ENCODE results near the gene TEX52. TPM values are rescaled to one million over a fixed set of nuclear protein-coding genes. Genes with fewer than 3 reads are reported as not detected.
"Not testable (repeated sequence)": the region's sequence is repeated elsewhere in the genome, so short reads cannot be mapped to it uniquely, and the experiment has no call there.

Gene TEX52
- total RNA-seq, 1 donor from 2014 or later = not detected

DNA sequence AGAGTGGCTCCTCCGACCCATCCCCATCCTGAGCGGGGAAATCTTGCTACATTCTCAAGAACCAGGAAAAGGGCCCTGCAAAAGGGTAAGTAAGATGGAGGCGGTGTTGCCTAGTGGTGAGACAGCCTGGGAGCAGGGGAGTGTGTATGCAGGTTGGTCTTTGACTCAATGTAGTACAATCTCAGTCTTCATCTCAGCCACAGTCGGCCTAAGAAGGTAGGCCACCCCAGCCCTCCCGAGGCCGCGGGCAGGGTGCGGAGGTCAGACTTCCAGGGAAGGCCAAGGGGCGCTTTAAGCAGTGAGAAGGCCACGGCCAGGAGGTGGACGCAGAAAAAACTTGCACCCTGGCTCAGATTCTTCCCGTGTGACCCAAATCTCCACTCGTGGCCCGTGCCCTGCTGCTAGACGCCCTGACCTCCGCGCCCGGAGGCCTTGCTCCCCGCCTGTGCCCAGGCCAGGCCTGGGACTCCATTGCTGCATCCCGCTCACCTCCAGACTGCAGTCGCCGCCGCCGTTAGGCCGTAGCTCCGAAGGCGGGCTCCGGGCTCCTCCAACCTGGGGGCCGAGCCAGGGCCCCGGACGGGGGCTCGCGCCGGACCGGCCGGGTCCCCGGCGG is 19.7 kb upstream of the TEX52 start:
- no peak for DNase-seq (ENCODE audit: missing footprints)
- no peak for ATAC-seq
- intact Hi-C loops (cut with DNase I) = no loop called here

DNA sequence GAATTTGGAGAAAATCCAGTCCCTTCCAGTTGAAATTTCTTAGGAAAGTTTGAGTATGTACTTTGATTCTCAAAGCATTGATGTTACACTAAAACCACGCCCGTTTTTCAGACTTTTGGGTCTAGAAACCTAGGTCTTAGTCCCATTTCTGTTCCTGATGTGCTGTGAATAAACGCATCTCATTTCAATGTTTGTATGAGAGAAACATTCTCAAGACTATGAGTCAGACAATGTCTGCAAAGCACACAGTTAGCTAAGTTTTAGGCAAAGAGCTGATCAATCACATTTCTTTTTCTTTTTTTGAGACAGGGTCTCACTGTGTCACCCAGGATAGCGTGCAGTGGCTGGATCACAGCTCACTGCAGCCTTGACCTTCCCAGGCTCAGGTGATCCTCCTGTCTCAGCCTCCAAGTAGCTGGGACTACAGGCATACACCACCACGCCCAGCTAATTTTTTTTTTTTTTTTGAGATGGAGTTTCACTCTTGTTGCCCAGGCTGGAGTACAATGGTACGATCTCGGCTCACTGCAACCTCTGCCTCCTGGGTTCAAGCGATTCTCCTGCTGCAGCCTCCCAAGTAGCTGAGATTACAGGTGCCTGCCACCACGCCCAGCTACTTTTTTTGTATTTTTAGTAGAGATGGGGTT is 12.3 kb upstream of the TEX52 start:
- ATAC-seq; intact Hi-C loops (cut with DNase I); DNase-seq (ENCODE audit: missing footprints): not testable (repeated sequence)

DNA sequence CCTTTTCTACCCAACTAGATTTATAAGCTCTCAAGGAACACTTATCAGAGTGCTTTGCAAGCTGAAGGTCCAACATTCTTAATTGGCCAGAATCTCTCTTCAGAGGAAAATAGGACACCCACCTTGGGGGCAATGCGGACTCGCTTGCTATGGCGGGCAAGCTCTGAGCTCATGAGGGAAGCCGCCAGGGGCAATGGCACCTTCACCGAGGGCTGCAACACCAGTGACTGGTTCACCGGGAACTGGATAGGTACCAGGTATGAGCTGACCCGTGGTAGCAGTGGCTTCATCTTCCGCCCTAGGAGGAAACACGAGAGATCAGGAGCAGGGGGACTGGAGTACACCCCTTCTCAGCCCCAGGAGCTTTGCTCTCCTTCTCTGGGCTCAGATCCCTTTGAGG is 7.4 kb upstream of the TEX52 start:
- DNase-seq (ENCODE audit: missing footprints) (no peak), ATAC-seq (no peak)
- intact Hi-C loops (cut with DNase I) = no loop called here

DNA sequence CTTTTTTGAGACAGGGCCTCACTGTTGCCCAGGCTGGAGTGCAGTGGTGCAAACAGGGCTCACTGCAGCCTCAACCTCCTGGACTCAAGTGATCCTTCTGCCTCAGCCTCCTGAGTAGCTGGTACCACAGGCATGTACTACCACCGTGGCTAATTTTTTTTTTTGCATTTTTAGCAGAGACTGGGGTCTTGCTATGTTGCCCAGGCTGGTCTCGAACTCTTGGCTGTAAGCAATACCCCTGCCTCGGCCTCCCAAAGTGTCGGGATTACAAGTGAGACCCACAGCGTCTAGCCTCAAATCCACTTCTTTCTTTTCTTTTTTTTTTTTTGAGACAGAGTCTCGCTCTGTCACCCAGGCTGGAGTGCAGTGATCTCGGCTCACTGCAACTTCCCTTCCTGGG is 6.6 kb upstream of the TEX52 start:
- intact Hi-C loops (cut with DNase I); ATAC-seq; DNase-seq (ENCODE audit: missing footprints): not testable (repeated sequence)

DNA sequence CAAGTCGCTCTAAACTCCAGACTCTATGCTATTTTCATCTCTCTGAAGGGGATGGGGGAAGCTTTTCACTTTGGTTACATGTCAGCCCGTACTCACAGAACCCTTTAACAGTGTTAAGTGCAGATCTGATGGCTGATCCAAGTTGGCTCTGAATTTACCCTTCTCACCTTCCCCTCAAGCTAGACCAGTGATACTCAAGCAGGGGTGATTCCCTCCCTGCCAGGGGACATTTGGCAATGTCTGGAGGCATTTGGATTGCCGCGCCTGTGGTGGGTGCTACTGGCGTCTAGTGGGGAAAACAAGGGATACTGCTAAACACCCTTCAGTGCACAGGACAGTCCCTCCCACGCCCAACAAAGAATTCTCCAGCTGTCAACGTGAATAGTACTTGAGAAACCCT is 6.0 kb upstream of the TEX52 start:
- intact Hi-C loops (cut with DNase I) = no loop called here
- ATAC-seq = no peak
- no peak for DNase-seq (ENCODE audit: missing footprints)

DNA sequence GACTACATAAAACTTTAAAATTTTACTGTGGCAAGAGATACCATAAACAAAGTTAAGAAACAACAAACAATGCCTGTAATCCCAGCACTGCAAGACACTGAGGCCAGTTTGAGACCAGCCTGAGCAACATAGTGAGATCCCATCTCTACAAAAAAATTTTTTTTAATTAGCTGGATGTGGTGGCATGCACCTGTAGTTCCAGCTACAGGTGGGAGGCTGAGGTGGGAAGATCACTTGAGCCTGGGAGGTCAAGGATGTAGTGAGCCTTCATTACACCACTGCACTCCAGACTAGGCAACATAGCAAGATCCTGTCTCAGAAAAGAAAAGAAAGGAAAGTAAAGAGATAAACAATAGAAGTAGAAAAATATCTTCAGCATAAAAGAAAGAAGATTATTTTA is 3.3 kb upstream of the TEX52 start:
- intact Hi-C loops (cut with DNase I) = no loop called here
- no peak for DNase-seq (ENCODE audit: missing footprints)

DNA sequence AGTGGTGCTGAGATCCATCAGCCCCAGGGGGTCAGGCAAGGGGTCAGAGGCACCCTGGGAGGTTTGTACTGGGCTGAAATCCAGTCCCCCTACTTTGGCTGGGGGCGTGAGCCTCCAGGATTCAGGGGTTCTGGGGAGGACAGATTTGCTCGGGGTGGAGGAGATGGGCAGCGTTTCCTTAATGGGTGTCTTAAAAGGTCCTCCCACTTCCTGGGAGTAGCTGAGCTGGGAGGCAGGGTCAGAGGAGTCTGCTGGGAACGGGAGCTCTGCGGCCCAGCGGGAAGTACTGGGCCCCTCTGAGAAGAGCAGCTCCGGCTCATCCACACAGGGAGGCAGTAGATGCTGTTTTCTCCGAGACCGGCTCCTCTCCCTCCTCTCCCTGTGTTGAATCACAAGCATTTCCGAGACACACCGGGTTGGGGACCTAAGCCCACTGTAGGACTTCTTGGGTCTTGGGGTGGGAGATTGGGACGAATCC is 2.1 kb upstream of the TEX52 start:
- intact Hi-C loops (cut with DNase I) = no loop called here
- ATAC-seq (peak; percentile 44), DNase-seq (ENCODE audit: missing footprints) (no peak)

More for the DNA sequence above, 3.3 kb upstream of the TEX52 start:
- no peak for ATAC-seq

DNA sequence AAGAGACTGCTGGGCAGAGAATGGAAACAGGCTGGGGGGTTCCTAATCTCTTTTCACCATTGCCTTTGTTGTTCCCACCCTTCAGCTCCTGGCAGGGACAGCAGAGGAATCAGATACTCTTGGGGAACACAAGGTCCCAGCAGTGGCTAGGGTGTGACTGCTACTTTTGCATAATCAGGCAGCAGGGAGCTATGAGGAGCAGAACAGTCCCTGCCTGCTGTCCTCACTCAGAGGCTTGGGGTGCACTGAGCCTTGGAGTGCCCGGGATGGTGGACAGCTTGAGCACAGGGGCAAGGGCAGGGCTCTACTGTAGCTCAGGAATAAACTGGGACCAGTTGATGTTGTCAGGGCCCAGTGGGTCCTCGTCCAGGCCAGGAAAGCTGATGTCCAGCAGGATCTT is 1.5 kb upstream of the TEX52 start:
- ATAC-seq = no peak
- DNase-seq (ENCODE audit: missing footprints) = no peak
- intact Hi-C loops (cut with DNase I) = no loop called here

DNA sequence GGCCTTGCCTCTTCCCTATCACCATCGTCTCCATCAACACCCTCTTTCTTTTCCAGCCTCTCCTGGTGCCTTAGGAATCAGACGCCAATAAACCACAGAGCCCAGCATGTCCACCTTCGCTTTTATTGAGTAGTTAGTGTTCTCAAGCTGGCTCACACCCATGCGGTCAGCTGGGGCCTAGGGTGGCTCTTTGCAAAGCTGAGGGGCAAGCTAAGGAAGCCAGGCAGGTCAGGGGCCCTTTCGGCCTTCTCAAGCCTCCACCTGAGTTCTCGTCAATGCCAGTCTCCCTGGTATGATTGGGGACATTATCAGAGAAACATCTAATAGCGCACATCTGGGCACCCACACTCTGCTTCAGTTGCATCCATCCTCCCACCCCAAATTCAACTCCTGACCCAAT is 737 bp upstream of the TEX52 start:
- DNase-seq (ENCODE audit: missing footprints) (no peak), ATAC-seq (no peak)
- intact Hi-C loops (cut with DNase I) = no loop called here

DNA sequence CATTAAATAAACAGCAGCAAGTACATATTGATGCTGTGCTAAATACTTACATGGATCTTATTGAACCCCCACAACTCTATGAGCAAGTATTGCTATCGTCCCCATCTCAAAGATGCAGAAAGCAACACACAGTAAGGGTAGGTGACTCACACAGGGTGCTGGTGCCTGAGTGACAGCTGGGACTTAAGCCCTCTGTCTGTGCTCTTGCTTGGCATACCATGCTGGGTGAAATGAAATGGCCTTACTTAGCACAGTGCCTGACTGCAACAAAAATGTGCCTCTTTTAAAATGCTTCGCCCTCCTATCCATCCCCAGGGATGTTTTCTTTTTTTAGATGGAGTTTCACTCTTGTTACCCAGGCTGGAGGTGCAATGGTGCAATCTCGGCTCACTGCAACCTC is 788 bp downstream of the TEX52 start:
- ATAC-seq (no peak), DNase-seq (ENCODE audit: missing footprints) (no peak)
- intact Hi-C loops (cut with DNase I) = no loop called here

DNA sequence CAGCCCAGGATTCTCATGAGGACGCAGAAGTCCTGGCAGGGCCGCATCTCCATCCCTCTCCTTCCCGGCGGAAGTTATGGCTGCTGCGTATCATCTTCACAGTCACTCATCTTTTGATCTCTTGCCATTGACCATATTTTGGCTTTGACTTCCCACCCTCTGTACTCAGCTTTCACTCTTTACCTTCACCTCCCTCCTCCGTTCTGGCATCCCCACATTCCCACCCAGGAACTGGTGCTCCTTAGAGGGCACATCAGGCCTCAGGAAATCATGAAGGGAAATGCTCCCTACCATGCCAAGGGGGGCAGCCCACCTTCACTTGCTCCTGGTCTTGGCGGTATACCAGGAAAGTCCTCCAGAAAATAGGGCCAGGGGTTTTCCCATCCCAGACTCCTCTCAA is 1.3 kb downstream of the TEX52 start:
- ATAC-seq (no peak), DNase-seq (ENCODE audit: missing footprints) (no peak)
- intact Hi-C loops (cut with DNase I) = no loop called here

DNA sequence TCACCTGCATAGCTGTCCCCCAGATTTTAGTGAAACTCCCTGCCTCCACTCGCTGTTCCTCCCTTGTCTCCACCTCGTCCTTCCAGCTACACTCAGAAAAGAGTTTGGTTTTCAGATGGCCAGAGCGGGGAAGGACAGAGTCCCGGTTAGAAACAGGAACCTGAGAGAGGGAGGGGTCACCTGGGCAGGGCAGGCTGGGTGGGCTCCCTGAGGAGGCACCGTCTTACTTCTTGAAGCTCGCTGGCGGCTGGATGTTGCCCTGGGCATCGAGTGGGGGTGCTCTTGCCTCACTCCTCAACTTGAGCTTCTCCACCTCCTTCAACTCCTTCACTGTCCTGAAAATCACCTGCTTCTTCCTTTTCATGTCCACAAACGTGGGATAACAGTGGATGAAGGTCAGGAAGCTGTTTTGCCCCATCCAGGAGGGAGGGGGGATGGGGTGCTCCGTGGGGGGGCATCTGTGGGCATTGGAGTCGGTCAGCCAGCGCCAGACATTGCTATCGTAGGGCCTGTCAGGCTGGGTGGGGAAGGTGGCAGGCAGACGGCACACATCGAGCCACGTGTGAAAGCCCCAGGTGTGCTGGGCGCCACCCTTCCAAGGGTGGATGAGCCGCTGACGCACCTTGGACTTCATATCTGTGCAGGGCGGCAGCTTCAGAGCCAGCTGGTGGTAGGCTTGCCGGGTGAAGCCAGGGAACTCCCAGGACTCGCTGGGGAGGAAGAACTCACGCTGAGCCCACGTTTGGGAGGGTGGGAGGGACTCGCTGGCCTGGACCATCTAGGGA is 2.0 kb downstream of the TEX52 start:
- no peak for ATAC-seq
- no peak for DNase-seq (ENCODE audit: missing footprints)
- intact Hi-C loops (cut with DNase I) = loop anchor here (5.0 kb wide), 1 partner anchor 182 kb away; no protein-coding TSS in a partner anchor

DNA sequence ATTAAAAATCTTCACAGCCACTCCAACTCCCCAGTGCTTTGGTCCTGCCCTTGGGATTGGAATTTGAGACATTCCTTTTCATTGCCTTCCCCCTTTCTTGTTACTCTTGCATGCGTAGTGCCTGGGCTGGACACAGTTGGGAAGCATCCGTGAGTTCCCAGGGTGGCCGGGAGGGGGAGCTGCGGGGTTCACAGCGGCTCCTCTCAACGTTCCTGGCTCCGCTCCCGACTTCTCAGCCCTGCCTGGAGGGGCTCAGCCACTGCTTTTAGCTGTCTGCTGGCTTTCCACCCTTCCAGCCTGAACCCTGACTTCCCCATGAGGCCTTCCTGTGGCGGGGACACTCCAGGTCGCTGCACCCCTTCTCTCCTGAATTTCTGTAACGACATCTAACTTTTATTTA is 3.2 kb downstream of the TEX52 start:
- intact Hi-C loops (cut with DNase I) = loop anchor here (1.0 to 5.0 kb wide), 2 partner anchors 91 to 184 kb away; no protein-coding TSS in a partner anchor
- peak; percentile 89 for ATAC-seq
- DNase-seq (ENCODE audit: missing footprints) = peak; percentile 86

DNA sequence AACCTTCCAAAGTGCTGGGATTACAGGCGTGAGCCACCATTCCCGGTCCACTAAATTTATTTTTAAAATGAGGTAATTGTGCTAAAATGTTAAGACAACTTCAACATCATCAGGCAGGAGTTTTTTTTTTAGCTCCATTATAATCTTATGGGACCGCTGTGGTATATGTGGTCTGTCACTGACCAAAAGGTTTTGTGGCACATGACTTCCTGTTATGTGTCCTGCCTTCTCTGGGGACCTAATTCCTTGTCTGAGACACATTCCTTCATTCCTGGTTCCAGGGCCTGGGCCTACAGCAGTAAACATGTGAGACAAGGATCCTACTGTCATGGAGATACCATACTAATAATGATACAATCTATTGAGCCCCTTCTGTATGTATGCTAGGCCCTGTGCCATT is 4.9 kb downstream of the TEX52 start:
- intact Hi-C loops (cut with DNase I) = loop anchor here (5.0 kb wide), 1 partner anchor 185 kb away; no protein-coding TSS in a partner anchor
- ATAC-seq (no peak), DNase-seq (ENCODE audit: missing footprints) (no peak)

DNA sequence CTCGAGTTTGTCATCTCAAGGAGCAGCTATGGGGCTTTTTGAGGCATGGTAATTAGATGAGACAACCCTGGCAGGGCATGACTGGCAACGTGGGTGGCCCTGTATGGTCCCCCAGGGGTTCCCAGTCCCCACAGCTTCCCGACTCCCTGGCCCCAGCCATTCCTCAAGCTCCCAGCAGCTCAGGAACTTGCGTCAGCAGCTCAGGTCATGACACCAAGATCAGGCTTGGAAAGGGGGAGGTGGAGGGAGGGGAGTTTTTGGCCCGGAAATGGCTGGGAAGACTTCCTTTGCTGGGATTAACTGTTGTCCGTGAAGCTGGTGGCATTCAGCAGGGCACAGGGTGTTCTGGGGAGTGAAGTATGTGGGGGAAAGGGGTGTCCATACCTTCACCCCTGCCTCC is 11.6 kb downstream of the TEX52 start:
- DNase-seq (ENCODE audit: missing footprints) (no peak), ATAC-seq (no peak)
- intact Hi-C loops (cut with DNase I) = no loop called here

DNA sequence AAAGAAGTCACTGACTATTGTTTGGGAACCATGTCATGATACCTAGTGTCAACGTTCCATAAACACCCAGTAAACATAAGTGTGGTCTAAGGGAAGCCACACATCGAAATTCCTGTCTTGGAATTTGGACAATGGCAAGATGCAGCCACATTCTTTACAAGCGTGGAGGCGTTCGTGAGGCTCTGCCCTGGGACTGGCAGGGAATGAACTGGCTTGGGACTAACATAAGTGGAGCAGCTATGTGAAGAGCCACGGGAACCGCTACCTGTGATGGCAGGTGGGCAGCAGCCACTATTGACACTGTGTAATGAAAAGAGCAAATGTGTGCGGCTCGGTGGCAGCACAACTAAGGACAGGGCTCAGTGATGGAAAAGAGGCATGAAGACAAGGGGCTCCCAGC is 12.1 kb downstream of the TEX52 start:
- intact Hi-C loops (cut with DNase I) = no loop called here
- DNase-seq (ENCODE audit: missing footprints) = no peak
- ATAC-seq = no peak

DNA sequence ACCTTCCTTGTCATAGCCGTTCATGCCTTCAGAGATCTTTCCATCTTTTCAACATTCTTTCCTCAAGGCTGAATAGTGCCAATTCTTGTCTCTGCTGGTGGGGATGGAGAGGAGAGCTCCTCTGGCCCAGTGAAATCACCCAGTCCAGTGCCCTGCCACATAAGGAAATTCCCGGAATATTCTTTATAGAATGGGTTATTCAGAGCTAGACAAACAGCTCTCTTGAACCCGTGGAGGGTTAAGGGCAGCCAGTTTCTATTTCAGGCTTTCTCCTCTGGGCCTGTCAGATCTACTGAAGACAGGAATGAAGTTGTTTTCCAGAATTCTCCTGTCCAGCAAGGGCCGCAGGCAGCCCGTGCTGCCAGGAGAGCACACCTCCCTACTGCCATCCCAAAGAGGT is 13.9 kb downstream of the TEX52 start:
- intact Hi-C loops (cut with DNase I) = no loop called here
- ATAC-seq (no peak), DNase-seq (ENCODE audit: missing footprints) (no peak)

DNA sequence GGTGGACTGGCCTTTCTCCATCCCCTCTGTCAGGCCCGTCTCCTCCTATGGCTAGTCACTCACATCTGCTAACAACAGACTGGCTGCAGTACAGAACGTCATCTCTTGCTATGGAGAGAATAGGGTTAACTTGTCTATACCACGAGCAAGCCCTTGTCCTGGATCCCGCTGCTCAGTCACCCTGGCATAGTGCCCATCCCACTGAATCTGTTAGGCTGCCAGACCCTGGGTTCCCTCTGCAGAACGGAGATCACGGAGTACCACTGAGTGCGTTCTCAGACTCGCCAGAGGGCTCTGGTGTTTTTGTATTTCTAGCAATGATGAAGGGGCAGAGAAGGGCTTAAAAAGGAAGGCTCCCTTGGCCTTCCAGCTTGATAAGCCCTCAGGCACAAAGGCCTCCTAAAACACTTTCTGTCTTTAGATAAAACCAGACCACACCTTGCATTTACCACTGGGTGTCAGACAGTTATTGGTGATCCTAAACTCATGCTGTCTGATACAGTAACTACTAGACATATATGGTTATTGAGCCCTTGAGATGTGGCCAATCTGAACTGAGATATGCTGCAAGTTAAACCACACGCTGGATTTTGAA is 15.7 kb downstream of the TEX52 start:
- intact Hi-C loops (cut with DNase I) = no loop called here
- no peak for ATAC-seq
- no peak for DNase-seq (ENCODE audit: missing footprints)

DNA sequence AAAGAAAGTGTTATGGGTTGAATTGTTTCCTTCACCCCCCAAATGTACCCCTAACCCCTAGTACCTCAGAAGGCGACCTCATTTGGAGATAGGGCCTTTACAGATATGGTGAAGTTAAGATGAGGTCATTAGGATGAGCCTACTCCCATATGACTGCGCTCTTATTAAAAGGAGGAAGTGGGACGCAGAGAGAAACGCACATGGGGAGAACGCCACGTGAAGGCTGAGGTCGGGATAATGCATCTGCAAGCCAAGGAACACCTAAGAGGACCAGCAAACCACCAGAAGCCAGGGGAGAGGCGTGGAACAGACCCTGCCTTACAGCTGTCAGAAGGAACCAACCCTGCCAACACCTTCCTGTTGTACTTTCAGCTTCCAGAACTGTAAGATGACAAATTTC is 20.3 kb downstream of the TEX52 start:
- DNase-seq (ENCODE audit: missing footprints) (no peak), ATAC-seq (no peak)
- intact Hi-C loops (cut with DNase I) = no loop called here

Measured in Right ventricle myocardium inferior (tissue), 1 donor.